Fibroblast of villous mesenchyme (primary cell): ENCODE measurements around the gene MLXIP. TPM values are rescaled to one million over a fixed set of nuclear protein-coding genes. Genes with fewer than 3 reads are reported as not detected.

ENCODE experiments used
- DNase-seq: peaks from one replicate; pipeline ENCODE4 v3.0.0-alpha.2; 2010; ENCODE audit warnings: low read depth
- H3K4me3 ChIP-seq: 2 replicates; pipeline ENCODE4 v1.5.1; 2011; ENCODE audit warnings: low read depth, mild to moderate bottlenecking, low read length
- CTCF ChIP-seq: IDR thresholded peaks from 2 replicates; pipeline ENCODE4 v1.5.1; 2012; ENCODE audit warnings: low read depth, mild to moderate bottlenecking, low read length; ENCODE audit not compliant: insufficient read depth
- total RNA-seq: library from RNA; depleted of rRNA; stranded (reverse); fragments of >200 nt; gene quantifications from 2 replicates; pipeline ENCODE4 v1.2.3, GENCODE V29; 2012

MLXIP gene
- total RNA-seq, 1 donor: 16.4 TPM

GRCh38 chr12:122060081-122060501 is 18.5 kb upstream of the MLXIP start:
- no peak for TF ChIP-seq CTCF
- peak; percentile 30 for DNase-seq
- no peak overlapping the region for H3K4me3 ChIP-seq

GRCh38 chr12:122061253-122061652 is 17.3 kb upstream of the MLXIP start:
- no peak for DNase-seq
- TF ChIP-seq CTCF: no peak
- H3K4me3 ChIP-seq: no peak overlapping the region

GRCh38 chr12:122062832-122063693 is 15.5 kb upstream of the MLXIP start:
- TF ChIP-seq CTCF: no peak
- H3K4me3 ChIP-seq: peak overlapping the region; percentile 12
- peak; percentile 90 for DNase-seq

- no peak for TF ChIP-seq CTCF
- no peak for DNase-seq
- H3K4me3 ChIP-seq: peak overlapping the region; percentile 12
Measured at GRCh38 chr12:122063694-122064024, 14.9 kb upstream of the MLXIP start.

GRCh38 chr12:122064025-122064777 is 14.4 kb upstream of the MLXIP start:
- DNase-seq: peak; percentile 100
- peak; percentile 76 for TF ChIP-seq CTCF
- H3K4me3 ChIP-seq: peak overlapping the region; percentile 58

- no peak for TF ChIP-seq CTCF
- peak overlapping the region; percentile 58 for H3K4me3 ChIP-seq
- DNase-seq: peak; percentile 97
Measured at GRCh38 chr12:122064780-122065588, 13.6 kb upstream of the MLXIP start.
